ENCODE results near the gene TMEM151A.

TMEM151A gene

DNA sequence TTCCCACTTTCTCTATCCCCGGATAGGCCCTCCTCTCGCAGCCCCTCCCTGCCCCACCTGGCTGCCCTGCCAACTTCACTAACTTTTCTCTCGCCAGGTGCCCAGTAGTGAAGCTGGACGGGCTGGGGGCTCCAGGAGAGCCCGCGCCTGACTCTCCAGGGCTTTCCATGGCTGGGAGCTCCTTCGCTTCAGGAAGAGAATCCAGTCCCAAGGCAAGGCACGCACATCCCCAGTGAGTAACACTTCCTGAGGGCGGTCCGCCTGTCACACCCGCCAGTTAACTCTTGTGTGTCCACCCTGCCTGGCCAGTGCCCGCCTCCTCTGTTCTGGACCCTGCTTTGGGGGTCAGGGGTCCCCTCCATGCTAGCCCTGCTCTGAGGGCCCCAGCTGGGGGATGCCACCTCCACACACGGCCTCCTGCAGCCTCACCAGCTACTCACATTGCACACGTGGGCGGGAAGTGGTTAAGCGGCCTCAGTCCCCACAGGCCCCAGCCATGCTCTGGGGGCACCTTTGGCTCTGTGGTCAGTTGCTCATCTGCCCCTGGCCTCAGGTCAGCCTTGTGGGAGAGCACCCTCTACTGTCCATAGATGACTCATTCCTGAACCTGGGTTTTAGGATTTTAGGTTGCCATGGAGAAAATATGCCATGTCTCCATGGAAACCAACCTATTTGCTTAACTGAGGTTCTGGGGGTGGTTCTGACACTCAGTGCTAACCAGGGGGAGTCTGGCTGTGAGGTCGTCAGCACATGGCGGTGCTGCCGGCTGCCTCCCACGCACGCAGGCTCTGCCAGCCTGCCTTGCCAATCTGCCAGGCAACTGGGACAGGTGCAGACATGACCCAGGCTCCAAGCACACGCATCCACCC is 44.8 kb downstream of the TMEM151A start, which contains the start of gene RIN1:
Gene RIN1, minus strand, starts transcription at position 201 of the 869 bp plus-strand sequence. Its CDS starts 32 bp downstream, at position 169.
- H3K9ac ChIP-seq (ENCODE audit: low read depth in 1 of 2, low read length in 2 of 2): peak within 1 kb of the TSS; percentile 57 to 75
- peak within 1 kb of the TSS; percentile 59 for H3K27ac ChIP-seq (ENCODE audit: low read depth, low read length)
- peaks cover 19% of the 10 kb centered on the region in 2 donors for H3K4me1 ChIP-seq (ENCODE audit: control insufficient read depth in 1 of 2, insufficient read depth in 2 of 2, low read length in 2 of 2)
- no peaks in the 10 kb centered on the region for H3K9me3 ChIP-seq (ENCODE audit: control insufficient read depth in 1 of 2, low read length in 2 of 2)
- H3K36me3 ChIP-seq (ENCODE audit: control insufficient read depth in 1 of 2, insufficient read depth in 2 of 2, low read length in 2 of 2): peaks cover 17 to 55% of the 10 kb centered on the region in 2 donors
- H3K27me3 ChIP-seq (ENCODE audit: control insufficient read depth in 1 of 2, insufficient read depth in 2 of 2, low read length in 2 of 2): no peaks in the 10 kb centered on the region
- H3K4me3 ChIP-seq (ENCODE audit: low read depth in 1 of 2, low read length in 2 of 2): peak within 1 kb of the TSS; percentile 78 to 82

DNA sequence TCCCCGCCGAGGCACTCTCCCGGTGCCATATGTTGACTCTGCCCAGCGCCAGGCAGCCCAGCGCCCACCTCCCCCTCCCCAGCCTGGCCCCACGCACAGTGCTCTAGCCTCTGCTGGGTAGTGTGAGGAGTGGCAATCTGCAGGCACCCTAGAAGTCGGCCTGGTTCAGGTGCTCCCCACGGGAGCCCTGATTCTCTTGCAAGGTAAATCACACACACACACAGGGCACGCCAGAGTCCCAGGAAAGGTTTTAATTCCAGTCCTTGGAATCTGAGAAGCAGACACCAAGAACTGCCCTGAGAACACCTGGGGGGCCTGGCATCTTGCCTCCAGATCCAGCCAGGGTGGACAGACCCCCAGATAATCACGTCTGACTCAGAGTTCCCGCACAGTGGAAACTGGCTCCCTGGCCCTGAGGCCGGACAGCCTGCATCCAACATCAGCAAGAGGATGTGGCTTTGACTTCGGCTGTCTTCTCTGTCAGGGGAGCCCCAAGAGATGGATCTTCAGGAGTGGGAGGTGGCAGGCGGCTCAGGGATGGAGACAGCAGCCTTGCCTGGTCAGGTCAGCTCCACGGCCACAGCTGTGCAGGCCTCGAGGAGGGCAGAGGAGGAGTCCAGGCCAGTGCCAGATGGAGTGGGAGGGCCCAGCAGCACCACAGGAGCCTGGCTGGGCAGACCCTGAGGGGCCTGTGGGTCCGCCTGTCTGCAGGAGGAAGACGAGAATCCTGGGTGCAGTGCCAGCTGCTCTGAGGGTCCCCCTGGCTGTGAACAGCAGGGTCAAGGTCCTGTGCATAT is 45.6 kb downstream of the TMEM151A start:
- Histone ChIP-seq H3K4me3 (ENCODE audit: low read depth in 1 of 2, low read length in 2 of 2) (peak overlapping the region in 1 of 2 donors; percentile 82), H3K27ac (ENCODE audit: low read depth, low read length) (peak overlapping the region; percentile 59), H3K27me3 (ENCODE audit: control insufficient read depth in 1 of 2, insufficient read depth in 2 of 2, low read length in 2 of 2) (no peaks in the 10 kb centered on the region), H3K9ac (ENCODE audit: low read depth in 1 of 2, low read length in 2 of 2) (peak overlapping the region in 1 of 2 donors; percentile 57), H3K36me3 (ENCODE audit: control insufficient read depth in 1 of 2, insufficient read depth in 2 of 2, low read length in 2 of 2) (peaks cover 21 to 62% of the 10 kb centered on the region in 2 donors), H3K4me1 (ENCODE audit: control insufficient read depth in 1 of 2, insufficient read depth in 2 of 2, low read length in 2 of 2) (peaks cover 19% of the 10 kb centered on the region in 2 donors), H3K9me3 (ENCODE audit: control insufficient read depth in 1 of 2, low read length in 2 of 2) (no peaks in the 10 kb centered on the region)

DNA sequence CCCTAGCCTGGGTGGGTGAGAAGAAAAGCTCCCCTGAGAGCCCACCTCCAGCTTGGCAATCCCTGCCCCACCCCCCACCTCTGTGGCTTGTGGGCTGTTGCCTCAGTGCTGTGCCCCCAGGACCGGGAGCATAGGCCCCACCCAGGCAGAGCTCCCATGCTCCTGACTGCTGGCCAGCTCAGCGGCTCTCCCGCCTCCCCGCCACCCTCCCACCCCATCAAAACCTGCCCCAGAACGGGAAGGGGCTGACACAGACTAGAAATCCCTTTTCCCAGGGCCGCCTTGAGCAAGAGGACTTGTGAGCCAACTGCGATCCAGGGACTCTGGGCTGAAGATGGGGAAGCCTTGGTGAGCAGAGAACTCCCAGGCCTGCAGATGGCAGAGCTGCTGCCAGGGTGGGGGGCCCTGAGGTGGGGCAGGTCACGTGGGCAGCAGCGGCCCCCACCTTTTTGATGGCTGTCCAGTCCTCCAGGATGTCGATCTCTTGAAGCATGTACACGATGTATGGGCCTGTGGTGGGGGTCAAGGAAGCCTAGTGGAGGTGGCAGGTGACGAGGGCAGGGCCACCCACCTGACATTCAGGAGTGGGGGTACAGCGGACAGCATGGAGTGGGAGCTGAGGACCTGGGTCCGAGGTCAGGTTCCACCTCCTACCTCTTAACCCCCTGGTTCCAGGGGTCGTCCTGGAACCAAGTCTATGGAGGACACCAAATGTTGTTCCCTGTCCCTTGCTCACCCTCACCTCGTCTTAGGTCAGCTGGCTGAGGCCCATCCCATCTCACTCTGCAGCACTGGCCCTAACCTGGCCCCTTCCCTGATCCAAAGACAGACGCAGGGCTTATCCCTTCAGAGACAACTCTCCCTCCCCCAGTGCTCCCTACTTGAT is 46.8 kb downstream of the TMEM151A start:
- peaks cover 21 to 24% of the 10 kb centered on the region in 2 donors for H3K4me1 ChIP-seq (ENCODE audit: control insufficient read depth in 1 of 2, insufficient read depth in 2 of 2, low read length in 2 of 2)
- H3K4me3 ChIP-seq (ENCODE audit: low read depth in 1 of 2, low read length in 2 of 2): no peak overlapping the region

DNA sequence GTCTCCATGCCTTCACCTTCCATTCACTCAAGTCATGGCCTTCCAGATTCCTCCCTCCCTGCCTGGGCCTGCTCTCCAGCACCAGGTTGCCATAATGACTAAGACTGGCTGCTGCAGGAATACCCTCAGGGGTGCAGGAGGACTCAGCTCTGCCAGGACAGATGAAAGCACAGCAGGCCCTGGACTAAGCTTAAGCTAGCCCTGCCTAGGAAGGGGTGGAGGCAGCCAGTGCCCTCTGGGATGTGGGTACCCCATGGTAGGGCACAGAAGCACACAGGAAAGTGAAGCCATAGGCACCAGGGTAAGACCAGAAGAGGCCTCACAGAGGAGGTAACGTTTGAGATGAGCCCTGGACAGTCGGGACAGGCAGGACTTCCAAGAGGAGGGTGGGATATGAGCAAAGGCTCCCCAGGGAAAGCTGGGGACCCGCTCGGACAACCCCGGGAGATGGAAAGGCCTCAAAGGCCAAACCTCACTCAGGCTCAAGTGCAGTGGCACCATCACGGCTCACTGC is 47.5 kb downstream of the TMEM151A start:
- H3K27ac ChIP-seq (ENCODE audit: low read depth, low read length): no peak overlapping the region
- H3K9me3 ChIP-seq (ENCODE audit: control insufficient read depth in 1 of 2, low read length in 2 of 2): no peaks in the 10 kb centered on the region
- H3K27me3 ChIP-seq (ENCODE audit: control insufficient read depth in 1 of 2, insufficient read depth in 2 of 2, low read length in 2 of 2): no peaks in the 10 kb centered on the region
- H3K4me1 ChIP-seq (ENCODE audit: control insufficient read depth in 1 of 2, insufficient read depth in 2 of 2, low read length in 2 of 2): peaks cover 28 to 31% of the 10 kb centered on the region in 2 donors
- H3K36me3 ChIP-seq (ENCODE audit: control insufficient read depth in 1 of 2, insufficient read depth in 2 of 2, low read length in 2 of 2): peaks cover 27 to 49% of the 10 kb centered on the region in 2 donors
- no peak overlapping the region for H3K4me3 ChIP-seq (ENCODE audit: low read depth in 1 of 2, low read length in 2 of 2)
- H3K9ac ChIP-seq (ENCODE audit: low read depth in 1 of 2, low read length in 2 of 2): no peak overlapping the region

More for the DNA sequence above, 46.8 kb downstream of the TMEM151A start:
- Histone ChIP-seq H3K36me3 (ENCODE audit: control insufficient read depth in 1 of 2, insufficient read depth in 2 of 2, low read length in 2 of 2) (peaks cover 25 to 51% of the 10 kb centered on the region in 2 donors), H3K27ac (ENCODE audit: low read depth, low read length) (no peak overlapping the region), H3K9ac (ENCODE audit: low read depth in 1 of 2, low read length in 2 of 2) (no peak overlapping the region), H3K27me3 (ENCODE audit: control insufficient read depth in 1 of 2, insufficient read depth in 2 of 2, low read length in 2 of 2) (no peaks in the 10 kb centered on the region), H3K9me3 (ENCODE audit: control insufficient read depth in 1 of 2, low read length in 2 of 2) (no peaks in the 10 kb centered on the region)

DNA sequence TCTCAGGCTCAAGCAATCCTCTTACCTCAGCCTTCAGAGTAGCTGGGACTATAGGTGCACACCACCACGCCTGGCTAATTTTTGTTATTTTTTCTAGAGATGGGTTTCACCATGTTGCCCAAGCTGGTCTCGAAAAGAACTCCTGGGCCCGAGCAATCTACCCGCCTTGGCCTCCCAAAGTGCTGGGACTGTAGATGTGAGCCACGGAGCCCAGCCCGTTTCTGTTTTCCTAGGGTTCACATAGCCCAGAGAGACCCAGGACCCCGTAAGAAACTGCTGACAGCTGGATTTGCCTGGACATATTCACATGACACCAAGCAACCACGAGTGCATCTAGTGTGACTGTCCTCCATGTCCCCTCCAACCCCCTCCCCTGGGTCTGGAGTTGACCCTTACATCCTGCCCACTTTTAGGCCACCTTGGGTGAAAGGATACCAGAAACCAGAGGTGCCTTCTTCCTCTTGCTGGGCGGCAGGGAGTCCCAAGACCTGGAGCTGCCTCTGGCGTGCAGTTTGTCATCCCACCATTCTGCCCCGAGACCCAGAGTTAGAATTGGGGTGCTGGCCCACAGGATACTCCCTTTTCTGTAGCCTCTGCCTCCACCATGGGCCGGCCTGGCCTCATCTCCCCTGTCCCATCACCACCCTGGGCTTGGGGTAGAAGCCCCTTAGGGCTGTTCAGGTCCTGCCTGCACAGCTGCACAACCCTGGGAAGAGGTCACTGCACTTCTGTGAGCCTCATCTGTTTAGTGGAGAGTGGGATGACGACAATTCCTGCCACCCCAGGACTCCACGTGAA is 48.2 kb downstream of the TMEM151A start:
- Histone ChIP-seq H3K27me3 (ENCODE audit: control insufficient read depth in 1 of 2, insufficient read depth in 2 of 2, low read length in 2 of 2) (no peaks in the 10 kb centered on the region), H3K27ac (ENCODE audit: low read depth, low read length) (no peak overlapping the region), H3K36me3 (ENCODE audit: control insufficient read depth in 1 of 2, insufficient read depth in 2 of 2, low read length in 2 of 2) (peaks cover 27 to 49% of the 10 kb centered on the region in 2 donors), H3K4me1 (ENCODE audit: control insufficient read depth in 1 of 2, insufficient read depth in 2 of 2, low read length in 2 of 2) (peaks cover 32% of the 10 kb centered on the region in 2 donors), H3K9ac (ENCODE audit: low read depth in 1 of 2, low read length in 2 of 2) (no peak overlapping the region), H3K9me3 (ENCODE audit: control insufficient read depth in 1 of 2, low read length in 2 of 2) (no peaks in the 10 kb centered on the region), H3K4me3 (ENCODE audit: low read depth in 1 of 2, low read length in 2 of 2) (no peak overlapping the region)

DNA sequence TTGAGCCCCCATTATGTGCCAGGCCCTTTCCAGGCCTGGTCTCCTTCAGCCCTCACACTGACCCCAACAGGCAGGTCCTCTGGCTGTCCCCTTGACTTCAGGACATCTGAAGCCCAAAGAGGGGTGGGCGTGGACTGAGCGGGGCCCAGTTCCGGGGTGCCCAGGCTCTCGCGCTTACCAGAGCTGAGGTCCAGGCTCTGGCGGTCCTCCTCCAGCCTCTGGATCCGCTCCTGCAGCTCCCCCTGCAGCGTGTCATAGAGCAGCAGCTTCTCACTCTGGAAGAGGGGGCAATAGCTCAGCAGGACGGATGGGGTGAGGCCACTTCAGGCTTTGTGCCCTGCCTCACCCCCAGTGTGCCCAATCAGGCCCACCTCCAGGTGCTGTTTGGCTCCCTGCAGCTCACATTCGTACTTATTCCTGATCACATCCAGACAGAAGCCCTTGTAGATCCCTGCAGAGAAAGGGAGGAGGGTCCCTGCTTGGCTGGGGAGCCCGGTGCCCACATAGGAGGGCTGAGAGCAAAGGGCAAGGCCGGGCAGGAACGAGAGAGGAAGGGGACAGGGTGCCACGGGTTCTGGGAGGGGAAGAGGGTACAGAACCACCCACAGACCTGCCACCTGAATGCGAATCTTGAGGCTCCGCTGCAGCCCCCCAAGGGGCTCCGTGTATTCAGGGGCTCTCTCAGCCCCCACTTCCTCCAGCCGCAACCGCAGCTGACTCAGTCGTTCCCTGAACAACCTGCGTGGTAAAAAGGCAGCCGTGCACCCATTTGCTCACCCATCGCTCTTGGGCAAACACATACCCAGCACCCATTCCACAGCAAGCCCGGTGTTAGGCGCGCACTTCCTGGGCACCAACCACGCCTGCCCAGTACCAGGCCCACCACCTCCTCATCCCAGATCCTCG is 49.2 kb downstream of the TMEM151A start:
- H3K27me3 ChIP-seq (ENCODE audit: control insufficient read depth in 1 of 2, insufficient read depth in 2 of 2, low read length in 2 of 2): no peaks in the 10 kb centered on the region
- no peaks in the 10 kb centered on the region for H3K9me3 ChIP-seq (ENCODE audit: control insufficient read depth in 1 of 2, low read length in 2 of 2)
- H3K4me1 ChIP-seq (ENCODE audit: control insufficient read depth in 1 of 2, insufficient read depth in 2 of 2, low read length in 2 of 2): peaks cover 32 to 33% of the 10 kb centered on the region in 2 donors
- H3K4me3 ChIP-seq (ENCODE audit: low read depth in 1 of 2, low read length in 2 of 2): no peak overlapping the region
- H3K36me3 ChIP-seq (ENCODE audit: control insufficient read depth in 1 of 2, insufficient read depth in 2 of 2, low read length in 2 of 2): peaks cover 27 to 49% of the 10 kb centered on the region in 2 donors
- no peak overlapping the region for H3K9ac ChIP-seq (ENCODE audit: low read depth in 1 of 2, low read length in 2 of 2)
- no peak overlapping the region for H3K27ac ChIP-seq (ENCODE audit: low read depth, low read length)

DNA sequence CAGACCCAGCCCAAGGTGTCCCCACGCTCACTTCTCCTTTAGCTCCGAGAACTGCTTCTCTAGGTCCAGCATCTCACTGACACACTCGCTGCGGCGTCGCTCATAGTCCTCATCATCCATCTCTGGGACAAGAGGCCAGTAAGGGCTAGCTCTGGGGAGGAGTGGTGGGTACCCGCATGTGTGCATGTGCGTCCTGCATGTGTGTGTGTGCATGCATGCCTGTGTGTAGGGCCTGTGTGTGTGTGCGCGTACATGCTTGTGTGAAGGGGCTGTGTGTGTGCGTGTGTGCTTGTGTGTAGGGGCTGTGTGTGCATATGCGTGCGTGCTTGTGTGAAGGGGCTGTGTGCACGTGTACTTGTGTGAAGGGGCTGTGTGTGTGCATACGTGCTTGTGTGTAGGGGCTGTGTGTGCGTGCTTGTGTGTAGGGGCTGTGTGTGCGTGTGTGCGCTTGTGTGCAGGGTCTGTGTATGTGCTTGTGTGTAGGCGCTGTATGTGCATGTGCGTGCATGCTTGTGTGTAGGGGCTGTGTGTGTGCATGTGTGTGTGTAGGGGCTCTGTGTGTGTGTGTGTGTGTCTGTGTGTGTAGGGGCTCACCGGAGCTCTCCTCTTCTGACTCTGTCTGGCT is 49.9 kb downstream of the TMEM151A start:
- Histone ChIP-seq H3K27ac (ENCODE audit: low read depth, low read length) (no peak overlapping the region), H3K4me1 (ENCODE audit: control insufficient read depth in 1 of 2, insufficient read depth in 2 of 2, low read length in 2 of 2) (peaks cover 33 to 36% of the 10 kb centered on the region in 2 donors), H3K27me3 (ENCODE audit: control insufficient read depth in 1 of 2, insufficient read depth in 2 of 2, low read length in 2 of 2) (no peaks in the 10 kb centered on the region), H3K4me3 (ENCODE audit: low read depth in 1 of 2, low read length in 2 of 2) (no peak overlapping the region), H3K36me3 (ENCODE audit: control insufficient read depth in 1 of 2, insufficient read depth in 2 of 2, low read length in 2 of 2) (peaks cover 27 to 49% of the 10 kb centered on the region in 2 donors), H3K9ac (ENCODE audit: low read depth in 1 of 2, low read length in 2 of 2) (no peak overlapping the region), H3K9me3 (ENCODE audit: control insufficient read depth in 1 of 2, low read length in 2 of 2) (no peaks in the 10 kb centered on the region)

DNA sequence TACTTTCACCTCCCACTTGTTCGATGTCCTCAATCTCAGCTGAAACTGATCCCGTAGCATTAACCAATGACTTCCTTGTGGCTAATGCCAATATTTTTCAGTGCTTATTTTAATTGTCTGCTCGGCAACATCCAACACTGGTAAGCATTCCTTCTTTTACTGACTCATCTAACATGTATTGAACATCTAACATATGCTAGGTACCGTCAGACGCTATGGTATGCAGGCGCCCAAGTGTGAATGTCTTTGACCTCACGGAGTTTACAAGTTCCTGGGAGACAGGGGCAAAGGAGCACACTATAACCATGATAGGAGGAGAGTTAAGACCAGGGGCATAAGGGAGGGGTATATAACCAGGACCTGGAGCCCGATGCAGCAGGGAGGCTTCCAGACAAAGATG is 51.5 kb downstream of the TMEM151A start:
- no peak overlapping the region for H3K27ac ChIP-seq (ENCODE audit: low read depth, low read length)
- no peaks in the 10 kb centered on the region for H3K27me3 ChIP-seq (ENCODE audit: control insufficient read depth in 1 of 2, insufficient read depth in 2 of 2, low read length in 2 of 2)
- peaks cover 33 to 36% of the 10 kb centered on the region in 2 donors for H3K4me1 ChIP-seq (ENCODE audit: control insufficient read depth in 1 of 2, insufficient read depth in 2 of 2, low read length in 2 of 2)
- H3K9ac ChIP-seq (ENCODE audit: low read depth in 1 of 2, low read length in 2 of 2): no peak overlapping the region
- peaks cover 27 to 41% of the 10 kb centered on the region in 2 donors for H3K36me3 ChIP-seq (ENCODE audit: control insufficient read depth in 1 of 2, insufficient read depth in 2 of 2, low read length in 2 of 2)
- no peaks in the 10 kb centered on the region for H3K9me3 ChIP-seq (ENCODE audit: control insufficient read depth in 1 of 2, low read length in 2 of 2)
- H3K4me3 ChIP-seq (ENCODE audit: low read depth in 1 of 2, low read length in 2 of 2): no peak overlapping the region

All from duodenal mucosa (tissue), 2 donors.